Activated T-helper 9 cell treated with anti-CD3 and anti-CD28 coated beads, Interleukin-2, amount 50 U/mL, for 16 hours (primary cell): Measurements from ENCODE around the gene SH3GL3.

Experiments used
- DNase-seq: peaks from one replicate; pipeline ENCODE4 v3.0.0-alpha.2; 2020; ENCODE audit warnings: low read depth

SH3GL3 gene, protein sequence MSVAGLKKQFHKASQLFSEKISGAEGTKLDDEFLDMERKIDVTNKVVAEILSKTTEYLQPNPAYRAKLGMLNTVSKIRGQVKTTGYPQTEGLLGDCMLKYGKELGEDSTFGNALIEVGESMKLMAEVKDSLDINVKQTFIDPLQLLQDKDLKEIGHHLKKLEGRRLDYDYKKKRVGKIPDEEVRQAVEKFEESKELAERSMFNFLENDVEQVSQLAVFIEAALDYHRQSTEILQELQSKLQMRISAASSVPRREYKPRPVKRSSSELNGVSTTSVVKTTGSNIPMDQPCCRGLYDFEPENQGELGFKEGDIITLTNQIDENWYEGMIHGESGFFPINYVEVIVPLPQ

DNA sequence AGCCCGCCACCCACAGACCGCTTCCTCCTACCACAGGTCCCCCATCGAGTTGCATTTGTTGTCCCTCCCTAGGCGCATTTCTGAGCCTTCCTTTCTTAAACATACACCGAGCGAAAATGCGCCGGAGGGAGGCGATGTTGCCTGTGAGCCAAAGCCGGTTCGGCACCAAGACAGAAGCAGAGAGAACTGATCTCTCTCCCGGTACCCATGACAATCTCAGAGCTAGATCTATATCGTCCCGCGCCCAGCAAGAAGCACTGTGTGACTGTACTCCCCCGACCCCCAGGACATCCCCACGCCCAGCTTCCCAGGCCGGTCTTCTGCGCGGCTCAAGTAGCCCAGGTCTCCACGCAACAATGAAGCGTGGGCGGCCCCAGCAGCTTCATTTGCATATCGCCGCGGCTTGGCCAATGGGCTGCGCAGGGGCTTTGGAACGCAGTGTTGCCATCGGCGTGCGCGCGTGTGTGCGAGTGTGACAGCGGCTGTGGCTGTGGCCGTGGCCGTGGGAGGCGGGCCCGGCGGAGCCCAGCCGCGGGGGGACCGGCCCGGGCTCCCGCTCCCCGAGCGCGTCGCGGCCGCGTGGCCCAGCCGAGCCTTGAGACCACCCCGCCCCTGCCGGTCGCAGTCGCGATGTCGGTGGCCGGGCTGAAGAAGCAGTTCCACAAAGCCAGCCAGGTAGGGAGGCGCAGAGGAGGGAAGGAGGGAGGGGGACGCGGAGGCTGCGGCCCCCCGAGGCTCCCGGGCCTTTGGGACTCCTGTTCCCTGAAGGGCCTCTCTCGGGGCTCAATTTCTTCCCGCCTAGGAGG, at the start of gene SH3GL3:
TSS of gene SH3GL3 (plus strand) at position 438 of the 806 bp plus-strand sequence. CDS start at position 631, 193 bp downstream.
- DNase-seq: no peak

DNA sequence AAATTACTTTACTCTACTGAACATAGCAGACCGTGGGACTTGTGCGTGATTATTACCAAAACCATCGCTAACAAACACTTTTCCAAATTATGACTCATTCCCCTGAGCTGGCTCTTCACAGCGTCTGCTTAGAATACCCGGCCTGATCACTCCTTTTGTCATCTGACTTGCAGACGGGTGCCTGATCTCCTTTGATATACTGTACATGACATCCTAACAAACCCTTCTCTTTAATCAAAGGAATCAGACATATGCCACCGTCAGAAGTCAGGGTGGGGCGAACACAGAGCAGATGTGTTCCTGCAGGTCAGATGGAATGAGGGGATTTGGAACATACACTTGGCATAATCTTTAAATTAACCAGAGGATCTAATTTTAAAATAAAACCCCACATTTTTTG, 48.5 kb upstream of the SH3GL3 start:
- DNase-seq: no peak

DNA sequence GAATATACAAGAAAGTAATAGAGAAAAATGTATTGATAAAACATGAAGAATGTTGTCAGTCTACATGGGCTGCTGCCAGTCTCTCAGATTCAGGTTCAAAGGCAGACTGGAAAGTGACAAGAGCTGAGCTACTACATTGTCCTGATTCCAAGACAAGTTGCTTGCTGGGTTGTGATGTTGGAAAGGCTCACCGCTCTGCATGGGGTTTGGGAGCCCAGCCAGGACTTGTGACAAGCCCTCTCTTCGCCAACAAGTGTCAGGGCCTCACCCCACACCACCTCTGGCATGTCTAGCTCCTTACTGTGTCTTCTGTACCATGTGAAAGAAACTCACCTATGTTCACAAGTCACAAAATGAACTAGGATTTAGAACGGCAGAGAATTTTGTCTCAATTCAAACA, 43.0 kb upstream of the SH3GL3 start:
- no peak for DNase-seq

DNA sequence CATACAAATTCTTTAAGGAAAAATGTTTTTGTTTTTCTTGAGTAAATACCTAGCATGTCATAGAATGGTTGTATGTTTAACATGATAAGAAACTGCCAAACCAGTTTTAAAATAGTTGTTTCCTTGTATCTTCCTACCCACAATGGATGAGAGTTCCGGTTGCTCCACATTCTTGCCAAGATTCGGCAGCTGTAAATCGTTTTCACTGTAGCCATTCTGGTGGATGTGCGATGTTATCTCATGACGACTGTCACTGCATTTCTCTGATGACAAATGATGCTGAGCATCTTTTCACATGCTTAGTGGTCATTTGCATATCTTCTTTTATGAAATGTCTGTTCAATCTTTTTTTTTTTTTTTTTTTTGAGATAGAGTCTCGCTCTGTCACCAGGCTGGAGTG, 36.6 kb upstream of the SH3GL3 start:
- DNase-seq: no peak

DNA sequence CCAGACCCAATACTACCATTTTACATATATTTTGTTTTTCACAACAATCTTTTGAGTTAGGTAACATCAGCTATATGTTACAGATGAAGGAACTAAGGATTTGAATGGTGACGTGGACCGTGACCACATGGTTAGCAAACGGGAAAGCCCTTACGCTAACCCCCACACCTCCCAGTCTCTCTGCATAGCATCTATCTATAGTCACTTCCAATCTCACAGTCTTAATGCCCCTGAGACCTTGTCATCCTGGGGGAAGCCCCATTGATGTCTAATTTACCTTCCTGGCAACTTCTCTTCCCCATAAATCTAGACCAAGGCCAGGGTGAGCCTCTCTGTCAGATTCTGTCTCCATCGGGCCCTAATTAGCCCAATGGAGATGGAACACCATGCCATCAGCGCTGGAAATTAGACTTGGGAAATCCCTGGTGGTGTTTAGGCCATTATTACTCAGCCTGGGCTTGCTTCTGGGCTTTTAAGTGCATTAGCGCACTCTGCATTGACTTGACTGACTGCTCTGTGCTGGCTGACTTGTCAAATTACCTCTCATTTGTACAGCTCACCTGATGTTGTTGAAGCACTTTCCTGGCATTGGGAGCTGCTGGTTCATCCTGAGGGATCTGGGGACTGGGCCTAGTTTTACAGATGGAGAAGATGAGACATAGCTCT, 34.0 kb upstream of the SH3GL3 start:
- DNase-seq: no peak

DNA sequence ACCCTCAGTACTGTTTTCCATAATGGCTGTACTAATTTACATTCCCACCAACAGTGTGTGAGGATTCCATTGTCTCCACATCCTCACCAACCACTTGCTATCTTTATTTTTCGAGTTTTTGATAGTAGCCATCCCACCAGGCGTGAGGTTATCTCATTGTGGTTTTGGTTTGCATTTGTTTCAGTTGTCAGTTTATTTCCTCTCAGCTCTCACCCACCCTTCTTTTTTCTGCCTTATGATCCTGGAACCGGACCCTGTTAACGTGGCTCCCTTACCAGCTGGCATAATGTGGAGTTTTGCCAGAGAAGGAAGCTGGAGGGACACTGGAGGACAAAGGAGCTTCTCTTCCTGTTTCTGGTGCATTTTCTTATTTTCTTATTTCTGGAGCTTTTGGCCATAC, 25.1 kb upstream of the SH3GL3 start:
- DNase-seq: no peak

DNA sequence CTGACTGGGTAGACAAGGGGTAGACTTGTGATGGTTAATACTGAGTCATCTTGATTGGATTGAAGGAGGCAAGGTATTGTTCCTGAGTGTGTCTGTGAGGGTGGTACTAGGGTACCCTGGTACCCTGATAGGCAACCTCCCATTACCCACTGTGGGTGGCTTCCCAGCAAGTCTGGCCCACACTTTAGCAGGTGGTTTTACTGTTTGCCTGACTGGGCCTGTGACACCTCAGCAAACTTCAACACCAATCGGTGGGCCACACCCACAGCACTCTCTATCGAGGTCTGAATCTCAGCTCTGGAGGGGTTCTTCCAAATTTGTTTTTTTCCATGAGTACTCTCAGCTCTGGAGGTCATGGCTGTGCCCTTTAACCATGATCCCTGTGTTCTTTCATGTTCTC, 24.6 kb upstream of the SH3GL3 start:
- DNase-seq: no peak

DNA sequence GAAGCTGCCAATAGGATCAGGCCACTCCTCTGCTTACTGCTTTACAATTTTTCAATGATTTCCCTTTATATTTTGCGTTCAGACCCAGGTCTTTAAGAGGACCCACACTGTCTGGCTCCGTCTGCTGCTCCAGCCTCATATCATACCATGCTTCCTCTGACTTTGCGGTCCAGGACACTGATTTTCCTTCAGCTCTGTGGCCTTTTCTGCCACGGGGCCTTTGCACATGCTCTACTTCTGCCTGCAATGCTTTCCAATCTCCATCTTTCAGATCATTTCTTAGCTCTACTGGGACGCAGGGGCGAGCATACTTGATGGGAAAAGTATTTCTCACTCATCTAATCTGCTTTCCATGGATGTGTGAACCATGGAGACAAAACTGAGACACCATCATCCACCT, 23.0 kb upstream of the SH3GL3 start:
- DNase-seq: no peak

DNA sequence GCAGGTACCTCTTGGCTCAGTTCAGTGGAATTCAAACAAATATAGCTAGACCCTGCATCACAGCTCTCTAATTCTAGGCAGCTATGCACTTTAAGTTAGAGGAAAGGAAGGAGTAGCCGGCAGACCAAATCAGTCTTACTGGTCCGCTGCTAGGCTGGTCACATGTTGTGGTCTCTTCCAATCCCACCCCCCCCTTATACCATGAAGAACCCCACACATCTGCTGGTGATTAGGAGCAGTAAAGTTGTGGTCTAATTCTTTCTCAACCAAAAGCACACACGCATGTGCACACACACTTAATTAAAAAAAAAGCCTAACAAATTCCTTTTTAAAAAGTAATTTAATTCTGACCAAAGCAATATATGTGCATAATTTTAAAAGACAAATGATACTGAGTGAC, 16.7 kb upstream of the SH3GL3 start:
- no peak for DNase-seq

DNA sequence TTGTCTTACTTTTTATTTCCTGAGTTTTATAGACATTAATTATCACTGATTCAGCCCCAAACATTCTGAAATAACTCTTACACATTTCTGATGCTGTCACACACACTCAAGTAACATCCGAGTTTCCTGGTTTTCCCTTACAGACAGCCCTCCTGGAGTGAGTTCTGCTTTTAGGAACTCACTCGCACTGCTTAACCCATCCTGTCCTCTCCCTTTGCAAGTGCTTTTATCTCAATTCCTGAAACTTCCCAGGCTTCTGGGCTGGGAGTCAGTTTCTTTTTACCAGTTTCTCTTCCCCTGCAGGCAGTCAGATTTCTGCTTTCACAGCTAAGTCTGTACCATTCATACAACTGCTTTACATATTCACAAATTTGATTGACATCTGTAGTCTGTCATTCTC, 15.6 kb upstream of the SH3GL3 start:
- no peak for DNase-seq

DNA sequence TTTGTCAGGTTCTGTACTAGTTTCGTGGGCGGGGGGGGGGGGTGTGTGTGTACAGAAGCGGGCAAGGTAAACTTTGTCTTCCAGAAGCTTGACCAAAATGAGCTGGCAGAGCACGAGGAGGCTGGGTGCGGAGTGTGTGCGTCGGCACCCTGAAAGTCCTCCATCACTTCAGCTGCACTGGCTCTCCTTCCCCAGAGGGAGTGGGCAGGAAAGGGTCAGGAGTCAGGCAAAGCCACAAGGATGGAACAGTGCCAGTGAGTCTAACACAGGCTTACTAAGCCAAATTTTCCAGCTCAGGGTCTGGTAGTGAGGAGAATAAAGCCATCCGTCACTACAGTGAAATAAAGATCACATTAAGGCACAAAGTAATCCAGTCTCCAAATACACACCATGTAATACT, 11.9 kb upstream of the SH3GL3 start:
- no peak for DNase-seq

DNA sequence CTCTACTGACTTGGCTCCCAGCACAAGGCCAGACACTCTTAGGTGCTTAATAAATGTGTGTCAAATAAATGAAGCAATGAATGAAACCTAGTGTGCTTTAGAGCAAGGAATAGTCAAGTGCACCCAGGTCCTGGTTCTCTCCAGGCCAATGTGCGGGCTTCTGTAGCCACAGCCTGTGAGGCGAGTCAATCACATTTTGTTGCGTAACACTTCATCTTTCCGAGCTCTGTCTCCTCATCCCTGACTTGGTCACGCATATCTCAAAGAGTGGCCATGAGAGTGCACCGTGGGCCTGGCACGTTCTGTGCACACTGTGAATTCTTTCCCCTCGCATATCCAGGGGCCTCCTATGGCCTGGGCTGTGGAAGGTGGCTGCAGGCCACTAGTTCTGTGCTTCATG, 11.4 kb upstream of the SH3GL3 start:
- DNase-seq: no peak

DNA sequence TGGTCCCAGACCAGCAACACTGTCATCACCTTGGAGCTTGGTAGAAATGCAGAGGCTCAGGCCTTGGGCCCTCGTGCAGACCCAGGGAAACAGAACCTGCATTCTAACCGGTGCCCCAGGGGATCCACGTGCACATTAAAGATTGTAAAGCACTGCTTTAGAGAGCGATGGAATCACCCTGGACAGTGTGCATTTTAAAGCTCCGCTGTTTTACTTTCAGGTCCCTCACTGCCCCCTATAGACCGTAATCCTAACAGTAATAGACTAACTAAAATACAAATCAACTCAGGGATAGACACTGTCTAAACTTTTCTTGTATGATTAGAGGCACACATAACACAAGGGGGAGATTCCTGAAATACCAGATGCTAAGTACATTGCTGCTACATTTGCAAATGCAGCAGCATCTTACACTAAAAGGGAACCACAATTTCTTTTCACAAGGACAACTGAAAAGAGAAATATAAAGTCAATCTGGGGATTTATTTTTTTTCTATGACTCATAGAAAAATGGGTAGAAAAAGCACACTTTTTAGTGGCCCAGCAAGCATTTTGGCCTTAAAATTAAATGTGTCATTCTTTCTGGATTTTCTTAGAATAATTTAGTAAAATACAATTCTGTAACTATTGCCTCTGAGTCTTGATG, 10.5 kb upstream of the SH3GL3 start:
- DNase-seq: no peak

DNA sequence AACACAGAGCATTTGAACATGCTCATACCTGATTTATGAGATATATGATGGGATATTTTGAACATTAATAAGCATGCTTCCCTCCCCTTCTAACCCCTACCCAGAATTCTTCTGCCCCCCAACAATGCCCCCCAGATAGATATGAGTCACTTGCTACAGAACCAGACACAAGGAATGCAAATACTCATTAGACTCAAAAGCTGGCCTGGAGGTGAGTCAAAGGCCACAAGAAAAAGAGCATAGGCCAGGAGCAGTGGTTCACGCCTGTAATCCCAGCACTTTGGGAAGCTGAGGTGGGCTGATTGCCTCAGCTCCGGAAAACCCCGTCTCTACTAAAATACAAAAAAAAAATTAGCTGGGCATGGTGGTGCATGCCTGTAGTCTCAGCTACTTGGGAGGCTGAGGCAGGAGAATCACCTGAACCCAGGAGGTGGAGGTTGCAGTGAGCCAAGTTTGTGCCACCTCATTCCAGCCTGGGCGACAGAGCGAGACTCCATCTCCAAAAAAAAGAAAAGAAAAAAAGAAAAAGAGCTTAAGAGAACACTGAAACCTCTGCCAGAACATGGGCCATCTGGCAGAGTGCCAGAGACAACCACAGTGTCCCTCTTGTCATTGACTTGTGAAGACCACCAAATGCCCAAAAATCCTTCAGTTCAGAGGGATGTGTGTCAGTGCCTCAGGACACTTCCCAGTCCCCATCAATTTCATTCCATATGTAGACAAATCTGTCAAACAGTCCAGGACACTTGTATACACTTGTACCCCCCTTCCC, 3.9 kb upstream of the SH3GL3 start:
- no peak for DNase-seq

DNA sequence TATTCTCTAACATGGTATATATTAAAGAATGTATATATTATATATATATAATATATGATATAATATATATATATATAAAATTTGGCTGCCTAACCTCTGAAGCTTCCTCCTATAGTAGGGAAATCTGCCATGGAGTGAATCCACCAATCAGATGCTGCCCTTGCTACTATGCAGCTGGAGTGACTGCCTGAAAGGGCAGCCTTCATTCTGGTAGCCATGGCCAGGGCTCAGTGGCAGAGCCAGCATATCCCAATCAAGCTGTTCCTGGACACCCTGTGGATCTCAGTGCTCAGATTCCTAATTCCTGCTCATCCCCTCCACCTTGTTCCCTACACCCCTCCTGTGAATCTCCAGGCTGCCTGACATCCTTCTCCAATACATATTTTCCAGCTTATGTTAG, 2.2 kb upstream of the SH3GL3 start:
- DNase-seq: no peak

DNA sequence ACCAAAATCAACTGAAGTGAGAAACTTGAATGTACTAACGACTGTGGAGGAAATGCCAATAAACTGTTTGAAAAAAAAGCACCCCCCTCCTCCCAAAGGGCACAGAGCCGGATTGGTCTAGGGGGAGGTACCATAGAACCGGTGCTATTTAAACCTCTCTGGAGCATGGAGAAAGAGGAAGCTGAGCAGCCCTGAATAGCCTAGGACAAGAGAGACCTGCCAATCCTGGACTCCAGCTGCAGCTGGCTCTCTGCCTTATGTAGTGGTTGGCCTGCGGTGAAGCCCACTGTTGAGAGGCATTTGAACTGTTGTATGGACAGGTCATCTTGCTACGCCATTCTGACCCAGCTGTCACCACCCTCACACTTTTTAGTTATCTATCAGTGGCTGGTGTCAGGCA, 1.5 kb upstream of the SH3GL3 start:
- DNase-seq: no peak

DNA sequence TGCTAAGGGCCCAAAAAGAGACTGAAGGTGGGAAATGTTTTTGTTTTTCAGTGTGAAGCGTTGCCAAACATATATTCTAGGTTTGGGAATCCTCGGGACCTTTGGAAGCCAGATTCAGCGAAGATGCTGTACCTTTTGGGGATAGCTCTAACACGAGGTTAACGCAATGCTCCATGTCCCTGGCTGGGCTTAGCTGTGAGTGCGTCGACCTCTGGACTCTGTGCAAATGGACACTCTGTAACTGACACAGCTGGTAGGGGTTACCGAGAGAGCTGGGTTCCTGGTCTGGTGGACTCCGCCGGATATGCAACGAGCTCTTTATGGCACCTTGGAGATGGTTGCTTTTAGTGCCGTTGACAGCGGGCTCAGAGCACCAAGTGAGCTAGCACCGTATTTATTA, 724 bp upstream of the SH3GL3 start:
- DNase-seq: no peak

DNA sequence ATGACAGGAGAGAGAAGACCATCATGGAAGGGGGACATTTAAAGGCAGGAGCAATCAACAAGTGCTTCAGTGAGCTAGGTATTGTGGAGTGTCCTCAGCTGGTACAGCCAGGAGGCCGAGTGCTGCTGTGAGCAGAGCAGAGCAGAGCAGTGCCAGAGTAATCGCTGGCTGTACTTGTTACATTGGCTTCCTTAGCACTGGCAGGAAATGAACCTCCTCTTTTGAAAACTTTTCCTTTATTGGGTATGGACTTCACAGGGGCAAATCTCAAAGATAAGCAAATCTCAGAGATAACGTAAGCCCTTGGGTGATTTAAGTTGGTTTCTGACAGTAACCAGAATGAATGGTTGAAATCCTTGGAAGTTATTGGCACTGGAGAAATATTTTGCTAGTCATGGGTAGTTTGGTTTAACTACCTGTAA, 2.1 kb downstream of the SH3GL3 start:
- DNase-seq: no peak

DNA sequence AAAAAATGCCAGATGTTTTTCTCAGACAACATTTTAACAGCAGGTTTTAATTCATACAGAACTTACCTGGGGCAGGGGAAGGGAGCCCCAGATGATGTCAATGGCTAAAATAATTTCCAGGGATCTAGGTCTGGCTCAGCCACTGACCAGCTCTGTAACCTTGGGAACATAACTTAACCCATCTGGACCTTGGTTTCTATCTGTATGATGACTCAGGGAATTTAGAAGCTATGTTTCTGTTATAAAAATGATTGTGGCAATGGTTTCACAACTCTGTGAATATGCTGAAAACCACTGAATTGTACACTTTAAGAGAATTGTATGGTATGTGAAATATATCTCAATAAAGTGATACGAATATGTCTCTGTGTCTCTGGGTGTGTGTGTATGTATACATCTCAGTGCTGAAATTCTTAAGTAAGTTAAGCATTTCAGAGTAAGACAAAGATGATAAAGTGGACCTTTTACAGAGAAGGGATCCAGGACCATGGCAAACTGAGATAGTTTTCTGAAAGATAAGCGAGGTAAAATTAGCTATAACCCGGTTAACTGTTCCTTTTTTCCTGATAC, 2.9 kb downstream of the SH3GL3 start:
- no peak for DNase-seq

DNA sequence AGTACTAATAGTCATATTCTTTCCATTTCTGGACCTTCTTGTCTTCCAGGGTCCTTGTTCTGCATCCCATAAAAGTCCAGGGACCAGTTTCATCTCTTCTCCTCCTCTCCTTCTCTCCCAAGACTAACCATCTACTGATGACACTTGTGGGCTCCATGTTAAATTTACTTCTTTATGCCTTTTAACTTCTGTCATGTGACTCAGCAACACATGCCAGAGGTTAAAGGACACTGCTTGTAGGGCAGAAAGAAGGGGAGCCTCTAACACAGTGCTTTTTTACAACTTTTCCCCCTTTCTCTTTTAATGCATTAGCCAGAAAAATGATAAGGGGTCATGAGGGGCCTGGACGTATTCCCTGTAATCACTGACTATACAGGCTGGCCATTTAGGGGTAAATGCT, 10.0 kb downstream of the SH3GL3 start:
- no peak for DNase-seq

DNA sequence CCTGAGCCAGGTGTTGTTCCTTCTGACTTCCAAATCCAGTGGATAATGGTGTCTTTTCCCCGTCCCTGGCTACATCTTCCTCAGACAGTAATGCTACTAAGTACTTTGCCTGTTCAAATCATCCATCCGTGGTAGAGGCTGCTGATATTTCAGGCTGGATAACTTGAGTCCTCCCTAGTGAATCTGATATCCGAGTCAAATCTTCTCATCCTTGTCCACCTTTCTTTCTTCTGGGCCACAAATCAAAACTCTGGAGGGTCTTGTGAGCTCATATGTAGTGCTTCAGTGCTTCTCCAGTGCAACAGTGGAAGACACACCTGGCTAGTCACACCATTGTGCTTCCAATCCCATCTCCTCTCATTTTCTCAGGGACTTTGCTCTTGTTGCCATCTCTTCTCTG, 11.2 kb downstream of the SH3GL3 start:
- no peak for DNase-seq
